ENCODE results near the gene ANKDD1B.
"Not testable (repeated sequence)": the region's sequence is repeated elsewhere in the genome, so short reads cannot be mapped to it uniquely, and the experiment has no call there.

The ANKDD1B gene

DNA sequence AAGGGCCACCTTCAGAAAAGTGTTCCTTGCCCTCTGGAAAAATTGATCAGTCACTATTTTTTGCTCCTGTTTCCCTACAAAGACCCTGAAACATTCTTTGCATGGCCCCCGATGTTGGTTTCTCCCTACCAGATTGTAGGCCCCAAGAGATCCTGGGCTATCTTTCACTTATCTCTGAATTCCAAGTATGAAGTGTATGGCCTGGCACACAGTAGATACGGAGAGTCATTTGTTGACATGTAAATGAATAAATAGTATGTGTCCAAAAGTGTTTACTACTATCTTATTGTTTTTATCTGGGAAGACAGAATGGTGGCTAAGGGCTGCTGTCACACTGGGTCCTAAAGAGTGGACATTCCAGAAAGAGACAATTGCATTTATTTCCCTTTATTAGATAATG is 7.4 kb upstream of the ANKDD1B start:
- ChIA-PET CTCF (interaction anchor here (0.6 kb wide), 2 partner anchors 363 to 840 kb away, joined by 3 to 4 read pairs; no protein-coding TSS in a partner anchor), POLR2A (no interaction called here)
- H3K9me3 ChIP-seq (ENCODE audit: control insufficient read depth, insufficient read depth, low read depth, low read length), result no peaks in the 10 kb centered on the region

DNA sequence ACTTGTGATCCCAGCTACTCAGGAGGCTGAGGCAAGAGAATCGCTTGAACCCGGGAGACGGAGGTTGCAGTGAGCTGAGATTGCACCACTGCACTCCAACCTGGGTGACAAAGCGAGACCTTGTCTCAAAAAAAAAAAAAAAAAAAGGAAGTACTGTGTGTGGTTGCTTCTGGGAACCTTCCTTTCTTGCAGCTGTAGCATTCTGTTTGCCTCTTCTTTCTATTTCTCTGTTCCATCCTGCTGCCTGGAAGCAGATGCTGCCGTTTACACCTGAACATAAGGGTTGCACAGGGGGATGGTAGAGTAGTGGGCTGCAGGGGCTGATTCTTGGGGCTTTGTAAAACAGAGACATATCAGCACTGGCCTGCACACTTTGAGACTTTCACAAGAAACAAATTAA is 3.9 kb upstream of the ANKDD1B start:
- CTCF ChIA-PET, result interaction anchor here (0.6 to 1.0 kb wide), 2 partner anchors 12 to 74 kb away, joined by 3 read pairs; no protein-coding TSS in a partner anchor
- H3K4me3 ChIP-seq (ENCODE audit: low read depth, low read length); H3K27ac ChIP-seq (ENCODE audit: extremely low read depth, low read depth, low read length); H3K9me3 ChIP-seq (ENCODE audit: control insufficient read depth, insufficient read depth, low read depth, low read length); POLR2A ChIA-PET; H3K36me3 ChIP-seq (ENCODE audit: control insufficient read depth in 2 of 2, insufficient read depth in 1 of 2, low read length in 2 of 2): not testable (repeated sequence)
- H3K4me1 ChIP-seq (ENCODE audit: control insufficient read depth, insufficient read depth, low read length), result peaks cover 14% of the 10 kb centered on the region

More for the DNA sequence above, 7.4 kb upstream of the ANKDD1B start:
- Histone ChIP-seq H3K4me3 (ENCODE audit: low read depth, low read length) (no peak overlapping the region), H3K36me3 (ENCODE audit: control insufficient read depth in 2 of 2, insufficient read depth in 1 of 2, low read length in 2 of 2) (peaks cover 0 to 15% of the 10 kb centered on the region in 2 experiments; a peak in 1 of 3 replicates), H3K4me1 (ENCODE audit: control insufficient read depth, insufficient read depth, low read length) (no peaks in the 10 kb centered on the region), H3K27ac (ENCODE audit: extremely low read depth, low read depth, low read length) (no peak overlapping the region)
- TF ChIP-seq ZNF596 (tag by site-specific recombination; IDR thresholded peaks at IDR 0.05) (no peak), ZNF571 (tag by site-specific recombination; IDR thresholded peaks at IDR 0.05) (no peak), ZNF146 (tag by site-specific recombination; IDR thresholded peaks at IDR 0.05) (no peak), ZNF202 (tag by site-specific recombination; IDR thresholded peaks at IDR 0.05; ENCODE audit: borderline replicate concordance) (no peak), SP3 (tag by site-specific recombination; IDR thresholded peaks at IDR 0.05) (no peak), ZNF354C (tag by site-specific recombination; IDR thresholded peaks at IDR 0.05; ENCODE audit: borderline replicate concordance, low read depth) (no peak), ZNF426 (tag by site-specific recombination; IDR thresholded peaks at IDR 0.05) (no peak), FEZF1 (tag by site-specific recombination; IDR thresholded peaks at IDR 0.05) (no peak), PRDM1 (tag by site-specific recombination; IDR thresholded peaks at IDR 0.05) (no peak), ZNF175 (tag by site-specific recombination; IDR thresholded peaks at IDR 0.05) (no peak), ZBTB17 (tag by site-specific recombination; IDR thresholded peaks at IDR 0.05) (no peak), KLF7 (tag by site-specific recombination; IDR thresholded peaks at IDR 0.05; ENCODE audit: borderline replicate concordance) (no peak), ZFHX2 (tag by site-specific recombination; conservative IDR thresholded peaks at IDR 0.05) (no peak)
- TF ChIP-seq, protein P1, sequence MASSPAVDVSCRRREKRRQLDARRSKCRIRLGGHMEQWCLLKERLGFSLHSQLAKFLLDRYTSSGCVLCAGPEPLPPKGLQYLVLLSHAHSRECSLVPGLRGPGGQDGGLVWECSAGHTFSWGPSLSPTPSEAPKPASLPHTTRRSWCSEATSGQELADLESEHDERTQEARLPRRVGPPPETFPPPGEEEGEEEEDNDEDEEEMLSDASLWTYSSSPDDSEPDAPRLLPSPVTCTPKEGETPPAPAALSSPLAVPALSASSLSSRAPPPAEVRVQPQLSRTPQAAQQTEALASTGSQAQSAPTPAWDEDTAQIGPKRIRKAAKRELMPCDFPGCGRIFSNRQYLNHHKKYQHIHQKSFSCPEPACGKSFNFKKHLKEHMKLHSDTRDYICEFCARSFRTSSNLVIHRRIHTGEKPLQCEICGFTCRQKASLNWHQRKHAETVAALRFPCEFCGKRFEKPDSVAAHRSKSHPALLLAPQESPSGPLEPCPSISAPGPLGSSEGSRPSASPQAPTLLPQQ (tag by site-specific recombination; IDR thresholded peaks at IDR 0.05), result no peak

DNA sequence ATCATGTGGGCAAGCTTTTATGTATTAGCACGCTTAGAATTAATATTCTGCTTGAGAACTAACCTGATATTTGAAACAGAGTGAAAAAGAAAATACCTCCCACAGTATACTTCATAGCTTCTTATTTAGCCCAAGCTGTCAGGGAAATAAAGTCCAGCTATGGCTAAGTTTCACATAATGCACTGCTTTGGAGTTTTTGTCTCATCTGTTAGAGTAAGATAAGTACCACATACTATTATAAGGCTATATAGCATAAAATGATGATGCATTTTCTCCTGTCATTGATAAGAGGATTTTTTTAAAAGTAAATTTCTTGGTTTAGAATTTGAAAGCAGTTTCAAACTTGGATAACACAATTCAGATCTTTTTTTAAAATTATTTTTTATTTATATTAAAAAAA is 2.4 kb upstream of the ANKDD1B start:
- Histone ChIP-seq H3K36me3 (ENCODE audit: control insufficient read depth in 2 of 2, insufficient read depth in 1 of 2, low read length in 2 of 2) (no peaks in the 10 kb centered on the region), H3K4me1 (ENCODE audit: control insufficient read depth, insufficient read depth, low read length) (peaks cover 14% of the 10 kb centered on the region), H3K27ac (ENCODE audit: extremely low read depth, low read depth, low read length) (no peak overlapping the region), H3K4me3 (ENCODE audit: low read depth, low read length) (no peak overlapping the region), H3K9me3 (ENCODE audit: control insufficient read depth, insufficient read depth, low read depth, low read length) (no peaks in the 10 kb centered on the region)
- CTCF ChIA-PET, result interaction anchor here (0.6 kb wide), 1 partner anchor 88 kb away, joined by 3 read pairs; no protein-coding TSS in a partner anchor
- POLR2A ChIA-PET, result no interaction called here
- TF ChIP-seq HOXA7 (CRISPR knock-in tag; IDR thresholded peaks at IDR 0.05; ENCODE audit: borderline replicate concordance) (no peak), ZBTB7A (tag by site-specific recombination; IDR thresholded peaks at IDR 0.05; ENCODE audit: low read depth) (no peak), KLF8 (tag by site-specific recombination; IDR thresholded peaks at IDR 0.05) (no peak), ZNF23 (tag by site-specific recombination; IDR thresholded peaks at IDR 0.05; ENCODE audit: borderline replicate concordance) (no peak), ZNF2 (tag by site-specific recombination; IDR thresholded peaks at IDR 0.05) (no peak), PRDM1 (tag by site-specific recombination; IDR thresholded peaks at IDR 0.05) (no peak), ZNF76 (tag by site-specific recombination; IDR thresholded peaks at IDR 0.05; ENCODE audit: borderline replicate concordance, low read depth) (no peak), ZNF114 (tag by site-specific recombination; IDR thresholded peaks at IDR 0.05) (no peak), KLF7 (tag by site-specific recombination; IDR thresholded peaks at IDR 0.05; ENCODE audit: borderline replicate concordance) (no peak), ZNF785 (tag by site-specific recombination; IDR thresholded peaks at IDR 0.05) (no peak), TCF7L2 (IDR thresholded peaks at IDR 0.05; ENCODE audit: borderline replicate concordance, low read depth, low read length) (no peak), ZNF521 (tag by site-specific recombination; IDR thresholded peaks at IDR 0.05) (no peak)
- TF ChIP-seq, protein P2, sequence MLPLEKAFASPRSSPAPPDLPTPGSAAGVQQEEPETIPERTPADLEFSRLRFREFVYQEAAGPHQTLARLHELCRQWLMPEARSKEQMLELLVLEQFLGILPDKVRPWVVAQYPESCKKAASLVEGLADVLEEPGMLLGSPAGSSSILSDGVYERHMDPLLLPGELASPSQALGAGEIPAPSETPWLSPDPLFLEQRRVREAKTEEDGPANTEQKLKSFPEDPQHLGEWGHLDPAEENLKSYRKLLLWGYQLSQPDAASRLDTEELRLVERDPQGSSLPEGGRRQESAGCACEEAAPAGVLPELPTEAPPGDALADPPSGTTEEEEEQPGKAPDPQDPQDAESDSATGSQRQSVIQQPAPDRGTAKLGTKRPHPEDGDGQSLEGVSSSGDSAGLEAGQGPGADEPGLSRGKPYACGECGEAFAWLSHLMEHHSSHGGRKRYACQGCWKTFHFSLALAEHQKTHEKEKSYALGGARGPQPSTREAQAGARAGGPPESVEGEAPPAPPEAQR (tag by site-specific recombination; IDR thresholded peaks at IDR 0.05), result no peak
- TF ChIP-seq, protein P3, sequence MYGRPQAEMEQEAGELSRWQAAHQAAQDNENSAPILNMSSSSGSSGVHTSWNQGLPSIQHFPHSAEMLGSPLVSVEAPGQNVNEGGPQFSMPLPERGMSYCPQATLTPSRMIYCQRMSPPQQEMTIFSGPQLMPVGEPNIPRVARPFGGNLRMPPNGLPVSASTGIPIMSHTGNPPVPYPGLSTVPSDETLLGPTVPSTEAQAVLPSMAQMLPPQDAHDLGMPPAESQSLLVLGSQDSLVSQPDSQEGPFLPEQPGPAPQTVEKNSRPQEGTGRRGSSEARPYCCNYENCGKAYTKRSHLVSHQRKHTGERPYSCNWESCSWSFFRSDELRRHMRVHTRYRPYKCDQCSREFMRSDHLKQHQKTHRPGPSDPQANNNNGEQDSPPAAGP (tag by site-specific recombination; IDR thresholded peaks at IDR 0.05), result no peak

Measured in HEK293 (cell line).